ENCODE data around the gene GET3.

Gene GET3

DNA sequence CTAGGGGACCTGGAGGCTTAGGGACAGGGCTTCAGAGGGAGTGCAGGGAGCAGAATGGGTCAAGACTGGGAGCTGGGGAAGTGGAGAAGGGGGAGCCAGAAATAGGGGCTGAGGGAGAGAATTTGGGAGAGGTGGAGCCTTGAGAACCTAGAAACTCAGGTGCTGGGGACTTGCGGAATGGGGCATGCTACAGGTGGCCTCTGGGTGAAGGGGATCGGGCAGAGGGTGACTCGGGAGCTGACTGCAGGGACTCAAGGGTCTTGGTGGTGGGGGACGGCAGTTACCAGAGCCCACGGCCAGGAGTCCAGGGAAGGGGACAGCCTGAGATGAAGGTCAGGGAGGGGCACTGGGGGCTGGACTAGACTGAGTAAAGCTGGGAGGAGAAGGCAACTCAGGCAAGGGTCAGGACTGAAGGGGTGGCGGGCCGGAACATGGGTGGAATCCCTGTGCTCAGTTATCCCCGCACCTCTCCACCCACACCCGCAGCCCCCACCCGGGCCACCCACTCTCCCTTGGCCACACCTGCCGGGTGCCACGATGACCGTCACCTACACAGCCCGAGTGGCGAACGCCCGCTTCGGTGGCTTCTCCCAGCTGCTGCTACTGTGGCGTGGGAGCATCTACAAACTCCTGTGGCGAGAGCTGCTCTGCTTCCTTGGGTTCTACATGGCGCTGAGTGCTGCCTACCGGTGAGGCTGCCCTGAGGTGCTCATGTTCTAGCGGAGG is 14.9 kb downstream of the GET3 start:
- FAIRE-seq, result no peak
- no peak for TF ChIP-seq POLR2A (IDR thresholded peaks at IDR 0.05; ENCODE audit: low read depth, low read length)
- DNase-seq (ENCODE audit: insufficient read length, low spot score), result no peak

DNA sequence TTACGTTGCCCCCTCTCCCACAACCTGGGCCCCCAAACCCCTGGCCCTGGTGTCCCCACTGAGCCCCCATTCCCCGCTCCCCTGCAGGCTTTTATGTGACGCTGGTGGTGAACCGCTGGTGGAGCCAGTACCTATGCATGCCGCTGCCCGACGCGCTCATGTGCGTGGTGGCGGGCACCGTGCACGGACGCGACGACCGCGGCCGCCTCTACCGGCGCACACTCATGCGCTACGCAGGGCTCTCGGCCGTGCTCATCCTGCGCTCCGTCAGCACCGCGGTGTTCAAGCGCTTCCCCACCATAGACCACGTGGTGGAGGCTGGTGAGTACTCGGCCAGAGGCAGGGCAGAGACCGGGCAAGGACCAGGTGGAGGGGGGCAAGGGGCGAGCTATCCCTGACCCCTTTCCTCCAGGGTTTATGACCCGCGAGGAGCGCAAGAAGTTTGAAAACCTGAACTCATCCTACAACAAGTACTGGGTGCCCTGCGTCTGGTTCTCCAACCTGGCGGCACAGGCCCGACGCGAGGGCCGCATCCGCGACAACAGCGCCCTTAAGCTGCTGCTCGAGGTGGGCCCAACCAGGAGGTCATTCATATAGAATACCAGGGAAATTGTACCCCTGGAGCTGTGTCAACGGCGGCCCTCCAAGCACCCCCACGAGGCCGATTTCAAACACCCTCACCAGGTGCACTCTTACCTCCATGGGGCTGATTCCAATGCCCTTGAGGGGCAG is 17.3 kb downstream of the GET3 start:
- DNase-seq (ENCODE audit: insufficient read length, low spot score) (no peak), FAIRE-seq (no peak)
- TF ChIP-seq POLR2A (IDR thresholded peaks at IDR 0.05; ENCODE audit: low read depth, low read length), result no peak

DNA sequence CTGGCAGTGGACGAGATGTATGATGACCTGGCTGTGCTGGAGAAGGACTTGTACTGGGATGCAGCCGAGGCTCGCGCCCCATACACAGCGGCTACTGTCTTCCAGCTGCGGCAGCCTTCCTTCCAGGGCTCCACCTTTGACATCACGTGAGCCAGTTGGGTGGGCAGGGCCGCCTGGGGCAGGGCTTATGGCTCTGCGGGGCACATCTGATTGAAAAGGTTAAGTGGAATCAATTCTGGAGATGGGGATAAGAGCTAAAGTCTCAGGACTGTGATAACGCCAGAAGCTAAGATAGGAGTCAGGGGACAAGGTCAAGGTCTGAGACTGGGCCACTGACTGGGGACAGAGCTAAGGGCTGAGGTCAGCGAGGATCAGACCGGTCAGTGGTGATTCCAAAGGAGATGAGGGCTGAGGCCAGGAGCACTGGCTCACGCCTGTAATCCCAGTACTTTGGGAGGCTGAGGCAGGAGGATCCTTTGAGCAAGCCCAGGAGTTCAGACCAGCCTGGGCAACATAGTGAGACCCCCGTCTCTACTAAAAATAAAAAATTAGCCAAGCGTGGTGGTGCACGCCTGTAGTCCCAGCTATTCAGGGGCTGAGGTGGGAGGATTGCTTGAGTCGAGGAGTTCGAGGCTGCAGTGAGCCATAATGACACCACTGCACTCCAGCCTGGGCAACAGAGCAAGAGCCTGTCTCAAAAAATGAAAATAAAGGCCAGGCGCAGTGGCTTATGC is 19.0 kb downstream of the GET3 start:
- no peak for DNase-seq (ENCODE audit: insufficient read length, low spot score)
- FAIRE-seq, result no peak

GRCh38 chr19:12757544-12758274 is 20.4 kb downstream of the GET3 start:
- peak; percentile 87 for DNase-seq (ENCODE audit: insufficient read length, low spot score)
- no peak for FAIRE-seq
- no peak for TF ChIP-seq POLR2A (IDR thresholded peaks at IDR 0.05; ENCODE audit: low read depth, low read length)

More for the DNA sequence above, 19.0 kb downstream of the GET3 start:
- TF ChIP-seq POLR2A (IDR thresholded peaks at IDR 0.05; ENCODE audit: low read depth, low read length), result no peak

- FAIRE-seq, result no peak
Observed at GRCh38 chr19:12759686-12760085, 22.4 kb downstream of the GET3 start.

GRCh38 chr19:12763100-12763499 is 25.8 kb downstream of the GET3 start:
- no peak for FAIRE-seq

More at GRCh38 chr19:12759686-12760085, 22.4 kb downstream of the GET3 start:
- no peak for TF ChIP-seq POLR2A (IDR thresholded peaks at IDR 0.05; ENCODE audit: low read depth, low read length)
- no peak for DNase-seq (ENCODE audit: insufficient read length, low spot score)

GRCh38 chr19:12764698-12765097 is 27.4 kb downstream of the GET3 start:
- no peak for TF ChIP-seq POLR2A (IDR thresholded peaks at IDR 0.05; ENCODE audit: low read depth, low read length)
- DNase-seq (ENCODE audit: insufficient read length, low spot score) (no peak), FAIRE-seq (no peak)

More at GRCh38 chr19:12763100-12763499, 25.8 kb downstream of the GET3 start:
- no peak for TF ChIP-seq POLR2A (IDR thresholded peaks at IDR 0.05; ENCODE audit: low read depth, low read length)
- no peak for DNase-seq (ENCODE audit: insufficient read length, low spot score)

- TF ChIP-seq POLR2A (IDR thresholded peaks at IDR 0.05; ENCODE audit: low read depth, low read length), result no peak
- no peak for FAIRE-seq
- DNase-seq (ENCODE audit: insufficient read length, low spot score), result peak; percentile 90
Observed at GRCh38 chr19:12766051-12766521, 28.8 kb downstream of the GET3 start.

- FAIRE-seq, result no peak
- no peak for TF ChIP-seq POLR2A (IDR thresholded peaks at IDR 0.05; ENCODE audit: low read depth, low read length)
- DNase-seq (ENCODE audit: insufficient read length, low spot score), result no peak
Observed at GRCh38 chr19:12767150-12767549, 29.9 kb downstream of the GET3 start.

- no peak for DNase-seq (ENCODE audit: insufficient read length, low spot score)
- TF ChIP-seq POLR2A (IDR thresholded peaks at IDR 0.05; ENCODE audit: low read depth, low read length), result no peak
- no peak for FAIRE-seq
Observed at GRCh38 chr19:12767666-12768065, 30.4 kb downstream of the GET3 start.

DNA sequence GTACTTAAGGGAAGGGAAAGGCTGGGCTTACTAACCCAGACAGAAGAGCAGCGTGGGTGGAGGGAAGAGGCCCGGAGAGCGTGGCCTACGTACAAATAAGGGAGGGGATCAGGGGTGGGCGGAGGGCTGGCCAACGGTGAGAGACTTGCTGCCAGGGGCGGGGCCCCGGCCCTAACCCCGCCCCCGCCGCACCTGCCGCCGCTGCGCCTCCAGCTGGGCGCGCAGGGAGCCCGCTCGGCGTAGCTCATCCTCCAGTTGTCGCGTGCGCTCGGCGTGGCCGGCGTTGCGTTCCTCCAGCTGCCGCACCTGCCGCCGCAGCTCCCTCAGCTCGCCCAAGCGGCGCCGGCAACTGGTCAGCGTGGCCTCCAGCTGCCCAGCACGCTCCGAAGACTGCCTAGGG is 32.4 kb downstream of the GET3 start:
- no peak for DNase-seq (ENCODE audit: insufficient read length, low spot score)
- no peak for FAIRE-seq
- TF ChIP-seq POLR2A (IDR thresholded peaks at IDR 0.05; ENCODE audit: low read depth, low read length), result no peak

GRCh38 chr19:12770922-12771321 is 33.6 kb downstream of the GET3 start:
- no peak for DNase-seq (ENCODE audit: insufficient read length, low spot score)
- FAIRE-seq, result no peak
- no peak for TF ChIP-seq POLR2A (IDR thresholded peaks at IDR 0.05; ENCODE audit: low read depth, low read length)

DNA sequence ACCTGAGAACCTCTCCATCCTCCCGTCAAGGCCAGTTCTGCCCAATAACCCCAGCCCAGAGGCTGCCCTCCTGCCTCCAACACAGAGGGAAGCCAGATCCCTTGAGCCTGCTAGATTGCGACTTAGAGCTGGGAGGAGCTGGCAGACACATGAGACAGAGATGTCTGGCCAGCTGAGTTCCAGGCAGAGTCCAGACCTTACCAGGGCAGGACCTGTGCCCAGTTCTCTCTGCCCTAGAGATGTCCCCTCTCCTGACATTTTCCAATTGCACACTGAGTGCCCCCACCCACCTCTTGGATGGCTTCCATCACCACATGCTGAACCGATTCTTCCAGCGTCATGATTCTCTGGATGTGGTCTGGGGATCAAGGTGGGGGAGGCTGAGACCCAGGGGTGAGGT is 35.0 kb downstream of the GET3 start:
- no peak for DNase-seq (ENCODE audit: insufficient read length, low spot score)
- no peak for FAIRE-seq

More for the DNA sequence above, 35.0 kb downstream of the GET3 start:
- no peak for TF ChIP-seq POLR2A (IDR thresholded peaks at IDR 0.05; ENCODE audit: low read depth, low read length)

Measured in H54 (cell line).